ENCODE results near the gene KCNK4.

GRCh38 chr11:64251753-64252002 is 39.4 kb upstream of the KCNK4 start:
- TF ChIP-seq, protein P1, sequence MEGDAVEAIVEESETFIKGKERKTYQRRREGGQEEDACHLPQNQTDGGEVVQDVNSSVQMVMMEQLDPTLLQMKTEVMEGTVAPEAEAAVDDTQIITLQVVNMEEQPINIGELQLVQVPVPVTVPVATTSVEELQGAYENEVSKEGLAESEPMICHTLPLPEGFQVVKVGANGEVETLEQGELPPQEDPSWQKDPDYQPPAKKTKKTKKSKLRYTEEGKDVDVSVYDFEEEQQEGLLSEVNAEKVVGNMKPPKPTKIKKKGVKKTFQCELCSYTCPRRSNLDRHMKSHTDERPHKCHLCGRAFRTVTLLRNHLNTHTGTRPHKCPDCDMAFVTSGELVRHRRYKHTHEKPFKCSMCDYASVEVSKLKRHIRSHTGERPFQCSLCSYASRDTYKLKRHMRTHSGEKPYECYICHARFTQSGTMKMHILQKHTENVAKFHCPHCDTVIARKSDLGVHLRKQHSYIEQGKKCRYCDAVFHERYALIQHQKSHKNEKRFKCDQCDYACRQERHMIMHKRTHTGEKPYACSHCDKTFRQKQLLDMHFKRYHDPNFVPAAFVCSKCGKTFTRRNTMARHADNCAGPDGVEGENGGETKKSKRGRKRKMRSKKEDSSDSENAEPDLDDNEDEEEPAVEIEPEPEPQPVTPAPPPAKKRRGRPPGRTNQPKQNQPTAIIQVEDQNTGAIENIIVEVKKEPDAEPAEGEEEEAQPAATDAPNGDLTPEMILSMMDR (IDR thresholded peaks at IDR 0.05), result no peak
- TF ChIP-seq POLR2AphosphoS5 (IDR thresholded peaks at IDR 0.05), result no peak
- TF ChIP-seq POLR2A (IDR thresholded peaks at IDR 0.05), result no peak

Measured in transverse colon (tissue), 4 donors.